Kidney (tissue), 14 donors: ENCODE results near the gene PHLPP2. TPM values are rescaled to one million over a fixed set of nuclear protein-coding genes. Genes with fewer than 3 reads are reported as not detected.

ENCODE experiments used
- DNase-seq, 5 donors: peaks; one replicate each; pipeline ENCODE4 v3.0.0-alpha.2; 2013 to 2020
- FAIRE-seq: peaks from 2 replicates; lab custom pipeline; 2012; peaks lifted over from hg19 to GRCh38; lab: Jason Lieb, UNC
- H3K27ac ChIP-seq, 2 donors: one replicate each; pipeline ENCODE4 v1.7.0; 2013; ENCODE audit warnings: low read depth in 2 of 2, low read length in 2 of 2, inconsistent platforms in 1 of 2
- H3K27me3 ChIP-seq: one replicate; pipeline ENCODE4 v1.7.1; 2013; ENCODE audit warnings: low read length, inconsistent platforms; ENCODE audit not compliant: control insufficient read depth, insufficient read depth
- H3K36me3 ChIP-seq, 3 donors: one replicate each; pipeline versions ENCODE4 v1.7.0 to v1.7.1; 2013; ENCODE audit warnings: low read length in 3 of 3, control low read depth in 1 of 3, inconsistent platforms in 1 of 3; ENCODE audit not compliant: insufficient read depth in 3 of 3, control insufficient read depth in 2 of 3
- H3K4me1 ChIP-seq, 3 donors: one replicate each; pipeline versions ENCODE4 v1.7.0 to v1.7.1; 2013; ENCODE audit warnings: low read length in 3 of 3, inconsistent platforms in 1 of 3, low read depth in 1 of 3; ENCODE audit not compliant: control insufficient read depth in 2 of 3, insufficient read depth in 2 of 3
- H3K4me3 ChIP-seq, 3 donors: one replicate each; pipeline versions ENCODE4 v1.7.0 to v1.8.1; 2013; ENCODE audit warnings: low read length in 3 of 3, control low read depth in 1 of 3, inconsistent platforms in 1 of 3
- H3K9ac ChIP-seq, 3 donors: one replicate each; pipeline versions ENCODE4 v1.7.0 to v1.7.1; 2013; ENCODE audit warnings: low read length in 3 of 3, control low read depth in 1 of 3, inconsistent platforms in 1 of 3
- H3K9me3 ChIP-seq, 3 donors: one replicate each; pipeline versions ENCODE4 v1.7.0 to v1.7.1; 2013; ENCODE audit warnings: low read length in 3 of 3, control low read depth in 1 of 3, inconsistent platforms in 1 of 3; ENCODE audit not compliant: control insufficient read depth in 2 of 3, insufficient read depth in 1 of 3
- intact Hi-C: fragments of 100-400 bp; cut with DNase I; formaldehyde crosslinking; loops from one replicate; pipeline ENCODE4 v1.11.1; 2022
- polyA plus RNA-seq: library from polyadenylated mRNA; stranded (reverse); fragments of 350-450 nt; fragmentation: Illumina TruSeq; extraction: RNeasy Lipid Tissue Mini Kit (QIAGEN cat#74804); gene quantifications from one replicate; pipeline ENCODE4 v1.2.3, GENCODE V29; 2014; ENCODE audit warnings: low read depth, low replicate concordance; ENCODE audit not compliant: insufficient read depth
- total RNA-seq: library from RNA; stranded (reverse); fragmentation: NEBNext Ultra II Directional; extraction: Animal tissue kit (Norgen Biotek cat#: 25700); gene quantifications from one replicate; pipeline ENCODE4 v1.2.1, GENCODE V29; 2021
- TF ChIP-seq, protein P1 (sequence below): IDR thresholded peaks from 3 replicates; pipeline ENCODE4 v1.5.1; 2012; ENCODE audit warnings: mild to moderate bottlenecking, moderate library complexity, borderline replicate concordance; ENCODE audit not compliant: insufficient read depth; ENCODE audit errors: extremely low read depth
- donor health status: control.
- donor health status: control.
- donor health status: control.
- donor health status: control.
- donor health status: control.
- donor health status: DM: yes; HTN: yes; CAD: no.
- donor health status: Normal renal cell carcinoma (clear cell type).

Gene PHLPP2
- total and polyA plus RNA-seq, 2 donors from 2014 or later: 2.8 to 7.1 TPM

- Histone ChIP-seq H3K4me3 (no peak overlapping the region), H3K36me3 (peaks cover 2 to 12% (median 9%) of the 10 kb centered on the region in 3 donors), H3K27ac (no peak overlapping the region), H3K4me1 (no peaks in the 10 kb centered on the region), H3K9ac (no peak overlapping the region), H3K27me3 (no peaks in the 10 kb centered on the region), H3K9me3 (no peaks in the 10 kb centered on the region)
- FAIRE-seq (no peak), DNase-seq (no peak)
- TF ChIP-seq, protein P1, sequence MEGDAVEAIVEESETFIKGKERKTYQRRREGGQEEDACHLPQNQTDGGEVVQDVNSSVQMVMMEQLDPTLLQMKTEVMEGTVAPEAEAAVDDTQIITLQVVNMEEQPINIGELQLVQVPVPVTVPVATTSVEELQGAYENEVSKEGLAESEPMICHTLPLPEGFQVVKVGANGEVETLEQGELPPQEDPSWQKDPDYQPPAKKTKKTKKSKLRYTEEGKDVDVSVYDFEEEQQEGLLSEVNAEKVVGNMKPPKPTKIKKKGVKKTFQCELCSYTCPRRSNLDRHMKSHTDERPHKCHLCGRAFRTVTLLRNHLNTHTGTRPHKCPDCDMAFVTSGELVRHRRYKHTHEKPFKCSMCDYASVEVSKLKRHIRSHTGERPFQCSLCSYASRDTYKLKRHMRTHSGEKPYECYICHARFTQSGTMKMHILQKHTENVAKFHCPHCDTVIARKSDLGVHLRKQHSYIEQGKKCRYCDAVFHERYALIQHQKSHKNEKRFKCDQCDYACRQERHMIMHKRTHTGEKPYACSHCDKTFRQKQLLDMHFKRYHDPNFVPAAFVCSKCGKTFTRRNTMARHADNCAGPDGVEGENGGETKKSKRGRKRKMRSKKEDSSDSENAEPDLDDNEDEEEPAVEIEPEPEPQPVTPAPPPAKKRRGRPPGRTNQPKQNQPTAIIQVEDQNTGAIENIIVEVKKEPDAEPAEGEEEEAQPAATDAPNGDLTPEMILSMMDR: no peak
- intact Hi-C loops: no loop called here
Observed at GRCh38 chr16:71673582-71673973, 50.9 kb downstream of the PHLPP2 start.

GRCh38 chr16:71672803-71673581, 51.5 kb downstream of the PHLPP2 start:
- intact Hi-C loops: no loop called here
- H3K36me3 ChIP-seq: peaks cover 2 to 12% (median 9%) of the 10 kb centered on the region in 3 donors

GRCh38 chr16:71672125-71672524, 52.4 kb downstream of the PHLPP2 start:
- intact Hi-C loops: no loop called here
- peak overlapping the region in 1 of 3 donors; percentile 2 for H3K4me3 ChIP-seq
- TF ChIP-seq, protein P1: no peak
- DNase-seq (no peak), FAIRE-seq (no peak)
- H3K27me3 ChIP-seq: no peaks in the 10 kb centered on the region
- H3K36me3 ChIP-seq: peaks cover 2 to 12% (median 9%) of the 10 kb centered on the region in 3 donors
- no peak overlapping the region for H3K9ac ChIP-seq
- H3K9me3 ChIP-seq: no peaks in the 10 kb centered on the region
- no peaks in the 10 kb centered on the region for H3K4me1 ChIP-seq
- no peak overlapping the region for H3K27ac ChIP-seq

More at GRCh38 chr16:71672803-71673581, 51.5 kb downstream of the PHLPP2 start:
- no peak for FAIRE-seq
- no peaks in the 10 kb centered on the region for H3K4me1 ChIP-seq
- no peaks in the 10 kb centered on the region for H3K9me3 ChIP-seq
- TF ChIP-seq, protein P1: no peak
- H3K27ac ChIP-seq: no peak overlapping the region
- no peak overlapping the region for H3K9ac ChIP-seq
- DNase-seq: no peak
- no peaks in the 10 kb centered on the region for H3K27me3 ChIP-seq
- H3K4me3 ChIP-seq: no peak overlapping the region
